COR-L47 (cell line): ENCODE data around the gene CBX1.
"Not testable (repeated sequence)": the region's sequence is repeated elsewhere in the genome, so short reads cannot be mapped to it uniquely, and the experiment has no call there.

Experiments
- DNase-seq: peaks from one replicate; lab custom pipeline; 2025; lab: John Stamatoyannopoulos, UW

The CBX1 gene

DNA sequence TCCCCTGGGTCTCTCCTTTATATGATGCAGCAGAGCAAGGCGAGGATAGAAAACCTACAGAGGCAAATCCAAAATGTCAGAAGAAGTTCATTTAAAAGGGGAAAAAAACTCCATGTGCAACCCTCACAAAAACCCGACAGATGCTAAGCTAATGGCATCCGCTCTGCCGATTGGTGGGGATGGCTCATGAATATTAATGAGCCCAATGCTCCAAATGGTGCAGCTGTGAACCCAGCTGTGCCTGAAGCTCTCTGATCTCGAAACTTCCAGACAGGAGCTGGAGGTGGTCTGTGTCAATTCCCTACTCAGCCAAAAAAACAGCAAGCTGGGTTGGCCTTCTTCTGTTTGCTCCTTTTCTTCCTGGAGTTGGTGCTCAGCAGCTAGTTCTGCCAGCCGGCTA is 21.8 kb upstream of the CBX1 start:
- DNase-seq = no peak

DNA sequence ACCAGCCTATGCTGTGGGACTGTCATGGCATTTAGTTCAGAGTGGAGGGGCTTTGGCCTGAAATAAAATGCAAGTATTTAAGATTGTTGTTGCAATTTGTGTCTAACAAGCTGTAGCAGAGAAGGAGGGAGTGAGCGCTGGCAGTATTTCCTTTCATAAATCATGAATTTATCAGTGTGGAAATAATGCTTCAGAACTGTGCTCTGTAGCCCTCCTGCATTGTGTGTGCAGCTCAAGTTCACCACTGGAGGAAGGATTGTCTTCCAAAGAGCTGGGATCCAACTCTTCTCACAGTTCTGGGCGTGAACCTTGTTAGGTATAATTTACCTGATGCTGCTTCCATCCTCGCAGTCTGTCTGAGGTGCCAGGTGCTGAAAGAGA is 21.4 kb upstream of the CBX1 start:
- no peak for DNase-seq

GRCh38 chr17:48121923-48122664 is 20.8 kb upstream of the CBX1 start:
- no peak for DNase-seq

DNA sequence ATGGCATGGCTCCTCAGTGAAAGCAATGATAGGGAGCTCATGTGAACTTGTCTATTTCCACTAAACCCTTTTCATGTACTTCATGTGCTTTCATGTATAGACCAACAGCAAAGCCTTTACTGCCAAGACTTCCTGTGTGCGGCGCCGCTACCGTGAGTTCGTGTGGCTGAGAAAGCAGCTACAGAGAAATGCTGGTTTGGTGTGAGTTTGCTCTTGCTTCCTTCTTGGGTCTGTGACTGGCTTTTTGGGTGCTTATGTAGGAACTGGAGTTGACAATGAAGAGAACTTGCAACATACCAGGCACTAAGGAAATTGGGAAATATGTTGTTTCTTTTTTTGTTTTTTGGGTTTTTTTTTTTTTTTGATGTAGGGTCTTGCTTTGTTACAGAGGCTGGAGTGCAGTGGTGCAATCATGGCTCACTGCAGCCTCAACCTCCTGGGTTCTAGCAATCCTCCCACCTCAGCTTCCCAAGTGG is 12.0 kb upstream of the CBX1 start:
- DNase-seq = no peak

DNA sequence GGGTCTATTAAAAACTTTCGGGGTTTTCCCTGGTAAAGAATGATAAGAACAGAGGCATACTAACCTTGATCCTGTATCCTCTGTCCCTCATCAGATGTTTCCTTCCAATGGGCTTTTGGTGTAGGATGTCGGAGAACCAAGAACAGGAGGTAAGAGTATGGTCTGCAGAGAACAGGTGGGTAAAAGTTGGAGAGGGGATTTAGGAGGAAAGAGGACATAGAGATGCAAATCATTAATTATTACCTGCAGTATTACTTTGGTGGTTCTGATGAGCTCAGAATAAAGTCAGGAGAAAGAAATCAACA is 10.6 kb upstream of the CBX1 start:
- no peak for DNase-seq

GRCh38 chr17:48110761-48111160 is 9.5 kb upstream of the CBX1 start:
- no peak for DNase-seq

DNA sequence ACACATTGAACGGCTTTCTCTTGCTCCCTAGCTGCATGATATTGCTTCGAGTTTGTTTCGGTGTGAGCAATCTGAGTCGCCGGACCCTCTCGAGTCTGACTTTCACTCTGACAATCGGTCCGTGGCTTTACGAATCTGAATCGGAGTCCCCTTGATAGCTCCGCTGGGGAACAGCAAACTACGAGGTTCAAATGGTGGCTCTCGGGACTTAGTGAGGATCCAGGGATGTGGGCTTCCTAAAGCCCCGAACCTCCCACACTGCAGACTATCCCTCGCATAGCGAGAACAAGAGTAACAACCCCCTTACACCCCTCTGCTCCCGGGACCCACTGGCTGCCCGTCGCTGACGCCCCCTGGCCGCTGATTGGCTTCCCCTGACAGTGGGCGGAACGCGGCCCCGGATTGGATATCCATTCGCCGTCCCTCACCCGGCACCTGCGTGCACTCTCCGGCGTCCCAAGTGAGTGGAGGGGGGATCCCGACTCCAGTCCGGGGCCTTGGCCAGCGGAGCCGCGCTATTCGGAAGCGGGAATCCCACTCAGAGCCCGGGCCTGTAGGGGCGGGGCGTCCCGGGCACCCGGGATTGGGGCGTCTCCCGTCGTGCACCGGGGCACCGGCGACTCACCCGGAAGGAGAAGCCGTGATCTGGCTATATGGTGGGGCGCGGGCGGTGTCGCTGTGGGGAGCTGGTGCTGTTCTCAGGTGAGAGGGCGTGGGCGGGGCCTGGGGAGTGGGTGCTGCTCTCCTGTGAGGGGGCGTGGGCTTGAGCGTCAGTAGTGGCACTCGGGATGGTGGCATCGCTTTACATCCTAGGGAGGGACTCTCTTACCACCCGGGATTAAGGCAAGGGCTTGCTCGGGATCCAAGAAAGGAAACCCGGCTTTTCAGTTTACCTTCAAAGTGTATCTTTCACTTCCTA is 6.1 kb upstream of the CBX1 start, which contains the start of gene SNX11:
Gene SNX11, plus strand, starts transcription at position 630 of the 919 bp plus-strand sequence. CDS start 4,278 bp downstream, outside the sequence.
- peak; percentile 84 for DNase-seq

DNA sequence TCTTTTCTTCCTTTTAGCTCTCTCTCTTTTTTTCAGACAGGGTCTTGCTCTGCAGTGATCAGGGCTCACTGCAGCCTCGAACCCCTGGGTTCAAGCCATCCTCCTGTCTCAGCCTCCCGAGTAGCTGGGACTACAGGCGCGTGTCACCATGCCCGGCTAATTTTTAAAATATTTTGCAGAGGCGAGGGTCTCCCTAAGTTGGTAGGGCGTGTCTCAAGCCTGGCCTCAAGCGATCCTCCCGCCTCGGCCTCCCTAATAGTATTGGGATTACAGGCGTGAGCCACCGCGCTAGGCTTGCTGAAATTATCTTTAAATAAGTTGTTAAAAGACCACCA is 5.5 kb upstream of the CBX1 start:
- no peak for DNase-seq

- DNase-seq = no peak
Measured at GRCh38 chr17:48104440-48104839, 3.2 kb upstream of the CBX1 start.

- DNase-seq = no peak
Measured at GRCh38 chr17:48102798-48103715, 1.8 kb upstream of the CBX1 start.

DNA sequence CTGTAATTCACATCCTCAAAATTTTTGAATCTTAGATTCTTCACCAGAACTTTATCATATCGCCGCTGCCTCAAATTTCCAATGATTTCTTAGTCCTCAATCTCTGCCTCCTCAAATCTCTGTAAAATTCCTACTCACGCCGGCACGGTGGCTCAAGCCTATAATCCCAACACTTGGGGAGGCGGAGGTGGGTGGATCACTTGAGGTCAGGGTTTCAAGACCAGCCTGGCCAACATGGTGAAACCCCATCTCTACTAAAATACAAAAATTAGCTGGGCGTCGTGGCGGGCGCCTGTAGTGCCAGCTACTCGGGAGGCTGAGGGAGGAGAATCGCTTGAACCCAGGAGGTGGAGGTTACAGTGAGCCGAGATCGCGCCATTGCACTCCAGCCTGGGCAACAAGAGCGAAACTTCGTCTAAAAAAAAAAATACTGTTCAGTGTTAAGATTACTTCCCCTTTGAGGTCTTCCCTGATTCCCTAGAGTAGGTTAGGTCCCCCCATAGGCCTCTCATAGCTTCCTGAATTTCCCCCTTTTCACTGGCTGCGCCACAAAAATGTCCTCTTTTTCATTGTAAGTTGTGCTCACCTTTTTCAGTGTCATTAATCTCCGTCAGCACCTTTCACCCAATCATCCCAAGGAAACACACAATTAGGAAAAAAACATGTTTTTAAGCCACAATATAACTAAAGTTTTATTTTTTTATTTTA is 919 bp upstream of the CBX1 start:
- DNase-seq = no peak

DNA sequence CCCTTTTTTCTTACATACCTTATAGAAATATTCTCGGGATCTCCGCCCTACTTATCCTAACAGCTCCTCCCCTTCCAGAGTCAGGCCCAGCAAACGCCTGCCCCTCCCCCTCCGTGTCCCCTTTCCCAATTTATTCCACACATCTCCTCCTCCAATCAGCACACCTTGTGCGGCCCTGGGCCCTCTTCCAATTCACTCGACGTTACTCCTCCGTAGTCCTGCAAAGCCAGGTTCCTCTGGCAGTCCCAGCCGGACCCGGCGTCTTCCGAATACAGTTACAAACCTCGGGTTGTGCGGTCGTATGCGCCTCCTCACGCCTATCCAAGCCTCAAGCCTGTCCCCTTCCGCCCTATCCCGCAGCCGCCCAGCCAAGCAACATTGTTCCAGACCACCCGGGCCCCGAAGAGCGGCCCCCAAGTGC is 677 bp downstream of the CBX1 start:
- peak; percentile 18 for DNase-seq

- DNase-seq = no peak
Measured at GRCh38 chr17:48100160-48100559, 1.1 kb downstream of the CBX1 start.

DNA sequence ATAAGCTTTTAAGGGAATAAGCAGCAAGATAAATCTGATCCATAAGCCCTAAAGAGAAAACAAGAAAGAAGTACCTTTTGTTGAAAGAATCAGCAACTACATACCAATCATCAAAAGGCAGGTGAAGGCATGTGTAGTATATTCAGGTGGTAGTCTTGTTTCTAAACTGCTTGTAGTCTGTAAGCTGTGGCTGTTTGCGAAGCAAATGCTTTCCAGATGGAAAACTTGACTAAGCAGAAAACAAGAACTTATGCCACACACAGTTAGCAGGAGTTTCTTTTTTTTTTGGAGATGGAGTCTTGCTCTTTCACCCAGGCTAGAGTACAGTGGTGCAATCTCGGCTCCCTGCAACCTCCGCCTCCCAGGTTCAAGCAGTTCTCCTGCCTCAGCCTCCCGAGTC is 5.7 kb downstream of the CBX1 start:
- no peak for DNase-seq

GRCh38 chr17:48093341-48094045 is 7.8 kb downstream of the CBX1 start:
- DNase-seq = no peak

GRCh38 chr17:48084932-48085331 is 16.3 kb downstream of the CBX1 start:
- DNase-seq = no peak

DNA sequence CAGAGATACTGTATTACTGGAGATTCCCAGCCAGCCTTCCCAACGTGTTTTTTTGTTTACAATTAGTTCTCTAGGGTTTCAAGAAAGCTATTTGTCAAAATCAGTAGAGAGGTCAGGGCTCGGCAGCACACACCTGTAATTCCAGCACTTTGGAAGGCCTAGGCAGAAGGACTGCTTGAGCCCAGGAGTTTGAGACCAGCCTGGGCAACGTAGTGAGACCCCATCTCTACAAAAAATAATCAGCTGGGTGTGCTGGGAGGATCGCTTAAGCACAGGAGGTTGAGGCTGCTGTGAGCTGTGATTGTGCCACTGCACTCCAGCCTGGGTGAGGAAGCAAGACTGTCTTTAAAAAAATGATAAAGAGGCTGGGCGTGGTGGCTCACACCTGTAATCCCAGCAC is 19.4 kb downstream of the CBX1 start:
- DNase-seq = no peak

GRCh38 chr17:48077152-48077551 is 24.1 kb downstream of the CBX1 start:
- DNase-seq = not testable (repeated sequence)

- DNase-seq = peak; percentile 70
Measured at GRCh38 chr17:48074322-48075081, 26.8 kb downstream of the CBX1 start.

- DNase-seq = not testable (repeated sequence)
Measured at GRCh38 chr17:48073566-48074094, 27.6 kb downstream of the CBX1 start.
